Erythroblast (primary cell): Measurements from ENCODE around the gene PABPC1L.

Source experiments
- GATA1 ChIP-seq: IDR thresholded peaks from 2 replicates; pipeline ENCODE4 v1.6.1; 2011; ENCODE audit warnings: low read depth, mild to moderate bottlenecking, control low read depth, low read length, moderate library complexity
- POLR2A ChIP-seq: IDR thresholded peaks from 2 replicates; pipeline ENCODE4 v1.6.1; 2011; ENCODE audit warnings: mild to moderate bottlenecking, low read length

DNA sequence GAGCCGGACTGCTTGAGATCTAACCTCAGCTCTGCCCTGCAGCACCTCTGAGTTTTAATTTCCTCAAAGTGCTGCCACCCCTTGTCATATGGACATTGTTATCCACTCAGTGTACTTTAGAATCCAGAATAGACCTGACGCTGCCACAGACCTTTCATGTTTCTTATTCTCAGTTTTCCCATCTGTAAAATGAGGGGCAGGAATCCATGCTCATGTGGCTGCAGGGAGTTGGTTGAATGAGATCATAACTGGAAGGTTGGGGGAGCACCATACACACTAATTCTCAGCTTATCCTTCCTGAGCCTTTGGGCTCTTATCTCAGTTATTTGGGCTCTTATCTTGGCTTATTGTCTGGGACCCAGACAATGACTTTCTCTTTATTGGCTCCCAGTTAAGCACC lies 2.3 kb downstream of the PABPC1L start:
- TF ChIP-seq POLR2A (no peak), GATA1 (no peak)
